HepG2 (cell line): Measurements from ENCODE around the gene NUP88. TPM values are rescaled to one million over a fixed set of nuclear protein-coding genes. Genes with fewer than 3 reads are reported as not detected.

Experiments
- ATAC-seq: fragments of 200-7000 bp; cut with Tn5 transposase; 3 replicates; pipeline ENCODE4 v1.9.1; 2020; ENCODE audit warnings: mild to moderate bottlenecking, moderate library complexity
- BruUV-seq: library from RNA; stranded (reverse); fragments of 400-500 nt; replicated peaks from 2 replicates; lab custom pipeline; 2021; lab: Mats Ljungman, UMichigan
- CTCF ChIA-PET: fragments of 300-600 bp; formaldehyde crosslinking; extraction: SDS; loops from one replicate; lab custom pipeline; 2021; ENCODE audit warnings: low total read pairs, inconsistent platforms, low intra/inter-chr PET ratio; lab: Yijun Ruan, JAX
- POLR2A ChIA-PET: fragments of 350-600 bp; sonication (Branson Sonifier 250); formaldehyde crosslinking; loops from one replicate; lab custom pipeline; 2020; ENCODE audit warnings: antibody characterized with exemption, inconsistent platforms; lab: Yijun Ruan, JAX
- DNase-seq: peaks from one replicate; pipeline ENCODE4 v3.0.0-alpha.2; 2015; ENCODE audit warnings: low spot score
- FAIRE-seq: peaks from 3 replicates; lab custom pipeline; 2011; peaks lifted over from hg19 to GRCh38; lab: Jason Lieb, UNC
- H2AFZ ChIP-seq: one replicate; pipeline ENCODE4 v1.6.1; 2011; ENCODE audit warnings: low read length, inconsistent platforms
- H3K27ac ChIP-seq: fragments of 300-600 bp; 3 replicates; pipeline ENCODE4 v1.8.0; 2011; ENCODE audit warnings: mixed run types, mild to moderate bottlenecking, mixed read lengths, low read length, inconsistent platforms; ENCODE audit not compliant: insufficient read depth; ENCODE audit errors: extremely low read length
- H3K27me3 ChIP-seq, 2 experiments: fragments of 200-600 bp in 1 of 2; 2 replicates in 1 of 2; 3 replicates in 1 of 2; pipeline versions ENCODE4 v1.6.0 to v1.8.0; 2011; ENCODE audit warnings: low read length in 2 of 2, mild to moderate bottlenecking in 2 of 2, moderate library complexity in 2 of 2, inconsistent platforms in 1 of 2; ENCODE audit not compliant: insufficient read depth in 2 of 2, control insufficient read depth in 1 of 2
- H3K36me3 ChIP-seq, 2 experiments: fragments of 200-600 bp in 1 of 2; replicated peaks in 1 of 2; 2 replicates in 1 of 2; 3 replicates in 1 of 2; pipeline versions ENCODE4 v1.5.1 to v1.8.0; 2011; ENCODE audit warnings: low read length in 2 of 2, inconsistent platforms in 1 of 2; ENCODE audit not compliant: insufficient read depth in 2 of 2, control insufficient read depth in 1 of 2
- H3K4me1 ChIP-seq: 2 replicates; pipeline ENCODE4 v1.5.1; 2012; ENCODE audit warnings: low read length, inconsistent platforms; ENCODE audit not compliant: insufficient read depth
- H3K4me2 ChIP-seq: 2 replicates; pipeline ENCODE4 v1.6.0; 2011; ENCODE audit warnings: low read depth, low read length, inconsistent platforms
- H3K4me3 ChIP-seq, 3 experiments: fragments of 200-600 bp in 1 of 3; sonication (generic), shearing (Covaris generic) in 1 of 3; replicated peaks in 1 of 3; 2 replicates each; pipeline ENCODE4 v1.5.1; 2011 to 2016; ENCODE audit warnings: low read length in 3 of 3, inconsistent platforms in 2 of 3, low read depth in 2 of 3, mild to moderate bottlenecking in 2 of 3, control low read depth in 1 of 3, mixed read lengths in 1 of 3; ENCODE audit not compliant: insufficient read depth in 1 of 3
- H3K79me2 ChIP-seq: one replicate; pipeline ENCODE4 v1.6.1; 2011; ENCODE audit warnings: low read length, inconsistent platforms; ENCODE audit not compliant: insufficient read depth
- H3K9ac ChIP-seq: 2 replicates; pipeline ENCODE4 v1.6.0; 2011; ENCODE audit warnings: mild to moderate bottlenecking, low read depth, low read length, inconsistent platforms; ENCODE audit not compliant: insufficient read depth
- H3K9me3 ChIP-seq: 2 replicates; pipeline ENCODE4 v1.5.1; 2012; ENCODE audit warnings: mild to moderate bottlenecking, low read length
- H4K20me1 ChIP-seq: 2 replicates; pipeline ENCODE4 v1.6.0; 2011; ENCODE audit warnings: inconsistent platforms, mild to moderate bottlenecking, low read length, moderate library complexity; ENCODE audit not compliant: insufficient read depth
- CHD4 ChIP-seq: fragments of 200-600 bp; sonication (generic); IDR thresholded peaks from 2 replicates; pipeline ENCODE4 v1.7.0; 2017; ENCODE audit warnings: mild to moderate bottlenecking, low read length, borderline replicate concordance
- GTF2F1 ChIP-seq: fragments of 150-350 bp; IDR thresholded peaks from 2 replicates; pipeline ENCODE4 v1.6.1; 2014; ENCODE audit warnings: low read length
- KDM1A ChIP-seq: IDR thresholded peaks from 2 replicates; pipeline ENCODE4 v1.6.1; 2016; ENCODE audit warnings: missing compliant biosample characterization
- MAFF ChIP-seq: IDR thresholded peaks from 2 replicates; pipeline ENCODE4 v1.6.1; 2011; ENCODE audit warnings: low read depth, low read length, improper control_type of control experiment
- MAFK ChIP-seq, 2 experiments: IDR thresholded peaks in 1 of 2; conservative IDR thresholded peaks in 1 of 2; 2 replicates each; pipeline ENCODE4 v1.6.1; 2011; ENCODE audit warnings: improper control_type of control experiment in 2 of 2, low read length in 2 of 2
- NFAT5 ChIP-seq: sonication (generic); formaldehyde crosslinking; IDR thresholded peaks from 2 replicates; pipeline ENCODE4 v1.4.0; 2020; ENCODE audit warnings: missing genetic modification reagents
- NR1H2 ChIP-seq: sonication (generic); formaldehyde crosslinking; IDR thresholded peaks from 2 replicates; pipeline ENCODE4 v1.8.1; 2022; ENCODE audit warnings: low read depth, missing genetic modification reagents, borderline replicate concordance
- ZNF350 ChIP-seq: sonication (generic); formaldehyde crosslinking; IDR thresholded peaks from 2 replicates; pipeline ENCODE4 v1.4.0; 2020; ENCODE audit warnings: mild to moderate bottlenecking, low read depth, missing genetic modification reagents, borderline replicate concordance
- ZNF746 ChIP-seq: sonication (generic); formaldehyde crosslinking; IDR thresholded peaks from 2 replicates; pipeline ENCODE4 v1.8.0; 2022; ENCODE audit warnings: mild to moderate bottlenecking, missing genetic modification reagents
- WGBS: methylation state at CpG from one replicate; pipeline ENCODE4 v1.1.6; 2017; ENCODE audit warnings: low lambda C conversion rate; 5-methylcytosine and 5-hydroxymethylcytosine counted together
- in situ Hi-C: cut with HindIII; loops from 2 replicates; pipeline ENCODE4 v1.10.0; 2017; ENCODE audit warnings: low pct_unique_long_range_greater_than_20kb; ENCODE audit not compliant: extremely low pct_ligation_motif_present
- intact Hi-C: fragments of 100-400 bp; cut with micrococcal nuclease; formaldehyde crosslinking; loops from one replicate; pipeline ENCODE4 v1.10.0; 2022; ENCODE audit not compliant: unreplicated experiment
- polyA plus RNA-seq, 8 experiments: library from polyadenylated mRNA; depleted of rRNA in 3 of 8; stranded (reverse) in 7 of 8; unstranded in 1 of 8; fragments of >200 nt; fragmentation: Illumina TruSeq in 4 of 8; extraction: Trizol in 4 of 8; gene quantifications; 2 replicates each; pipeline versions ENCODE4 v1.2.1 to v1.2.3, GENCODE V29; 2011 to 2016; ENCODE audit warnings: low read depth in 4 of 8, missing spikeins in 1 of 8, mixed read lengths in 1 of 8; ENCODE audit not compliant: insufficient read depth in 1 of 8
- total RNA-seq, 5 experiments: library from RNA; depleted of rRNA; stranded (reverse); fragments of >200 nt; fragmentation: Illumina TruSeq; extraction: Trizol; gene quantifications; 2 replicates each; pipeline ENCODE4 v1.2.3, GENCODE V29; 2016; ENCODE audit warnings: low read depth in 1 of 5
- TF ChIP-seq, protein P1 (sequence below): sonication (generic); formaldehyde crosslinking; IDR thresholded peaks from 2 replicates; pipeline ENCODE4 v1.4.0; 2020; ENCODE audit warnings: missing genetic modification reagents
- TF ChIP-seq, protein P2 (sequence below): sonication (generic); formaldehyde crosslinking; IDR thresholded peaks from 2 replicates; pipeline ENCODE4; 2020; ENCODE audit warnings: missing genetic modification reagents, mild to moderate bottlenecking, borderline replicate concordance

Gene NUP88
- total and polyA plus RNA-seq, 2 of the 13 experiments (the other 11 are each of a cell fraction or from before 2014, with no cell fraction given): 48.2 to 130 TPM

- CTCF ChIA-PET: no interaction called here
- Histone ChIP-seq H3K9me3 (no peaks in the 10 kb centered on the region), H4K20me1 (no peaks in the 10 kb centered on the region; the same call in 1 of the 2 replicates), H3K4me1 (peaks cover 33% of the 10 kb centered on the region), H2AFZ (no peak overlapping the region), H3K4me3 (no peak overlapping the region), H3K4me2 (no peak overlapping the region), H3K36me3 (peaks cover 18 to 42% of the 10 kb centered on the region in 2 experiments), H3K27ac (no peak overlapping the region)
- ATAC-seq (no peak), DNase-seq (peak; percentile 9), FAIRE-seq (no peak)
- in situ Hi-C loops: no loop called here
- intact Hi-C loops: no loop called here
- TF ChIP-seq NFAT5 (CRISPR knock-in tag): no peak
- no peak for TF ChIP-seq ZNF350
- TF ChIP-seq, protein P1, sequence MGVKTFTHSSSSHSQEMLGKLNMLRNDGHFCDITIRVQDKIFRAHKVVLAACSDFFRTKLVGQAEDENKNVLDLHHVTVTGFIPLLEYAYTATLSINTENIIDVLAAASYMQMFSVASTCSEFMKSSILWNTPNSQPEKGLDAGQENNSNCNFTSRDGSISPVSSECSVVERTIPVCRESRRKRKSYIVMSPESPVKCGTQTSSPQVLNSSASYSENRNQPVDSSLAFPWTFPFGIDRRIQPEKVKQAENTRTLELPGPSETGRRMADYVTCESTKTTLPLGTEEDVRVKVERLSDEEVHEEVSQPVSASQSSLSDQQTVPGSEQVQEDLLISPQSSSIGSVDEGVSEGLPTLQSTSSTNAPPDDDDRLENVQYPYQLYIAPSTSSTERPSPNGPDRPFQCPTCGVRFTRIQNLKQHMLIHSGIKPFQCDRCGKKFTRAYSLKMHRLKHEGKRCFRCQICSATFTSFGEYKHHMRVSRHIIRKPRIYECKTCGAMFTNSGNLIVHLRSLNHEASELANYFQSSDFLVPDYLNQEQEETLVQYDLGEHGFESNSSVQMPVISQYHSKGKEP (CRISPR knock-in tag): no peak
- TF ChIP-seq GTF2F1: no peak
- TF ChIP-seq MAFK (conservative IDR thresholded peaks at IDR 0.05 in 1 of 2, IDR thresholded peaks at IDR 0.05 in 1 of 2; ENCODE audit: low read length in 2 of 2): peak; percentile 60 to 81
- peak; percentile 54; the same call in 1 of the 2 replicates for TF ChIP-seq MAFF
- no peak for TF ChIP-seq CHD4
- TF ChIP-seq, protein P2, sequence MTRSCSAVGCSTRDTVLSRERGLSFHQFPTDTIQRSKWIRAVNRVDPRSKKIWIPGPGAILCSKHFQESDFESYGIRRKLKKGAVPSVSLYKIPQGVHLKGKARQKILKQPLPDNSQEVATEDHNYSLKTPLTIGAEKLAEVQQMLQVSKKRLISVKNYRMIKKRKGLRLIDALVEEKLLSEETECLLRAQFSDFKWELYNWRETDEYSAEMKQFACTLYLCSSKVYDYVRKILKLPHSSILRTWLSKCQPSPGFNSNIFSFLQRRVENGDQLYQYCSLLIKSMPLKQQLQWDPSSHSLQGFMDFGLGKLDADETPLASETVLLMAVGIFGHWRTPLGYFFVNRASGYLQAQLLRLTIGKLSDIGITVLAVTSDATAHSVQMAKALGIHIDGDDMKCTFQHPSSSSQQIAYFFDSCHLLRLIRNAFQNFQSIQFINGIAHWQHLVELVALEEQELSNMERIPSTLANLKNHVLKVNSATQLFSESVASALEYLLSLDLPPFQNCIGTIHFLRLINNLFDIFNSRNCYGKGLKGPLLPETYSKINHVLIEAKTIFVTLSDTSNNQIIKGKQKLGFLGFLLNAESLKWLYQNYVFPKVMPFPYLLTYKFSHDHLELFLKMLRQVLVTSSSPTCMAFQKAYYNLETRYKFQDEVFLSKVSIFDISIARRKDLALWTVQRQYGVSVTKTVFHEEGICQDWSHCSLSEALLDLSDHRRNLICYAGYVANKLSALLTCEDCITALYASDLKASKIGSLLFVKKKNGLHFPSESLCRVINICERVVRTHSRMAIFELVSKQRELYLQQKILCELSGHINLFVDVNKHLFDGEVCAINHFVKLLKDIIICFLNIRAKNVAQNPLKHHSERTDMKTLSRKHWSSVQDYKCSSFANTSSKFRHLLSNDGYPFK (CRISPR knock-in tag): no peak
- no peak for TF ChIP-seq NR1H2
- no peak for TF ChIP-seq KDM1A
- TF ChIP-seq ZNF746 (CRISPR knock-in tag): no peak
- TF ChIP-seq, all 625 proteins: peak for 2
- H3K79me2 ChIP-seq: peaks cover 50% of the 10 kb centered on the region
- no peak overlapping the region for H3K9ac ChIP-seq
- BruUV-seq: no TSS peak
- POLR2A ChIA-PET: interaction anchor here (1.4 kb wide), 1 partner anchor 17 kb away, joined by 5 read pairs; the partner anchor contains the start of gene C1QBP
- H3K27me3 ChIP-seq: no peaks in the 10 kb centered on the region; a peak in 1 of 5 replicates
- WGBS: 100% methylated on average over 2 of the region's 2 CpGs
Measured at GRCh38 chr17:5422505-5422904, 3.0 kb upstream of the NUP88 start.
